Measurements from ENCODE around the gene DNAAF6.
A peak's percentile ranks its signal among the peaks of the same experiment; 100 is the strongest.
"Not testable (repeated sequence)": the region's sequence is repeated elsewhere in the genome, so short reads cannot be mapped to it uniquely, and the experiment has no call there.

DNAAF6 gene

GRCh38 chrX:107205770-107206696 is at the start of gene DNAAF6, which contains the start of gene NUP62CL:
TSS of gene DNAAF6 (plus strand) at chrX:107206611. CDS start at chrX:107212876, 6,265 bp downstream.
TSS of gene NUP62CL (minus strand) at chrX:107206433. CDS start at chrX:107175146, 31,287 bp downstream.
- peak; percentile 90 for DNase-seq (ENCODE audit: low spot score)

GRCh38 chrX:107157618-107158017 is 48.8 kb upstream of the DNAAF6 start:
- DNase-seq (ENCODE audit: low spot score), result not testable (repeated sequence)

GRCh38 chrX:107167163-107167921 is 39.1 kb upstream of the DNAAF6 start:
- DNase-seq (ENCODE audit: low spot score), result no peak

GRCh38 chrX:107168257-107168656 is 38.2 kb upstream of the DNAAF6 start:
- DNase-seq (ENCODE audit: low spot score), result no peak

GRCh38 chrX:107168712-107169111 is 37.7 kb upstream of the DNAAF6 start:
- no peak for DNase-seq (ENCODE audit: low spot score)

DNA sequence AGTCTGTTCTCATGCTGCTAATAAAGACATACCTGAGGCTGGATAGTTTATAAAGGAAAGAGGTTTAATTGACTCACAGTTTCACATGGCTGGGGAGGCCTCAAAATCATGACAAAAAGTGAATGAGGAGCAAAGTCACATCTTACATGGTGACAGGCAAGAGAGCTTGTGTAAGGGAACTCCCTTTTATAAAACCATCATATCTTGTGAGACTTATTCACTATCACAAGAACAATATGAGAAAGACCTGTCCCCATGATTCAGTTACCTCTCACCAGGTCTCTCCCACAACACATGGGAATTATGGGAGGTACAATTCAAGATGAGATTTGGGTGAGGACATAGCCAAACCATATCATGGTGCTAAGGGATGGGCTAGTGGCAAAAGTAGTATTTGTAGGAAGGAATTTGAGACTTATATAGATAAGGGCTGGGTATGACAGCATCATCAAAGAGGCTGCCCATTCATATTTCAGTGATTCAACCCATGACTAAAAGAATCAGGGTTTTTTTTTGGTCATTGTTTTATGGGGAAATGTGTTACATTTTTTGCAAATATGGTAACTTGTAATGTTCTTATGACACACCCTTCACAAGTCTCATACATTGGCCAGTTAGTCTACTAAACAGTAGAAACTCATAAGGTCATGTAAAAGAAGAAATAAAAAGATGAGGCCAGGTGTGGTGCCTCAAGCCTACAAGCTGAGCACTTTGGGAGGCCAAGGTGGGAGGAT is 34.9 kb upstream of the DNAAF6 start:
- DNase-seq (ENCODE audit: low spot score), result no peak

GRCh38 chrX:107197319-107197718 is 9.1 kb upstream of the DNAAF6 start:
- no peak for DNase-seq (ENCODE audit: low spot score)

GRCh38 chrX:107198074-107198473 is 8.3 kb upstream of the DNAAF6 start:
- not testable (repeated sequence) for DNase-seq (ENCODE audit: low spot score)

- no peak for DNase-seq (ENCODE audit: low spot score)
Observed at GRCh38 chrX:107199491-107199890, 6.9 kb upstream of the DNAAF6 start.

- no peak for DNase-seq (ENCODE audit: low spot score)
Observed at GRCh38 chrX:107204068-107204605, 2.3 kb upstream of the DNAAF6 start.

DNA sequence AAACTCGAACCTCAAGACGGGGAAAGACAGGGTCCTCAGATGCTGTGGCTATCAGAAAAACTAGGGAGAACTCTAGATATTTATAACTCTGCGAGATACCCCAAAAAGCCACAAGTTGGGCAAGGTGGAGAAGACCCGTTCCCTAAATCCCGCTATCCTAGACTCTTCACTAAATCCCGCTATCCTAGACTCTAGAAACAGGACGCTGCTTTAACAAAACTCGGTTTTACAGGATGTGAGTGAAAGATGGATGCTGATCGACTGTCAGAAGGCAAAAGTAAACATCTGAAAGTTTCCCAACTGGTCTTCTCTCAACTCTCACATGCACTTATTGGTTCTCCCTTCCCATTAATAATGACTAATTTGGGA is 270 bp downstream of the DNAAF6 start:
- no peak for DNase-seq (ENCODE audit: low spot score)

DNA sequence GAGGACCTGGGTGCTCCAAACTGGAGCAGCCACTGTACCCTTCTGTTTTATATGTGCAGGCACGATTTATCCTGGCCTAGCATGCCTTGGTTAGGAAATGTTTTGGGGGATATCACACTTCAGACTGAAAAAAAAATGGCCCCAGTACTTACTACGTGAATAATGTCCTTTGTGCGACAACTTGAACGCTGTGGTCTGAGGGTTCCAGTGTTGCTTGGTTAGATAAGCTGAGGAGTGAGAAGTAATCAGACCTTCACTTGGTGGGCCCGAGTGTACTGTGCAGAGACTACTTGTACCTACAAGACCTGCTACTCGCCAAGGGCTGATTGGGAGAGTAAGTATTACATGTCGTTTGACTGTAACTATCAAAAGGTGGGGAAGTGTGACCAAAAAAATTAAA is 678 bp downstream of the DNAAF6 start:
- DNase-seq (ENCODE audit: low spot score), result no peak

DNA sequence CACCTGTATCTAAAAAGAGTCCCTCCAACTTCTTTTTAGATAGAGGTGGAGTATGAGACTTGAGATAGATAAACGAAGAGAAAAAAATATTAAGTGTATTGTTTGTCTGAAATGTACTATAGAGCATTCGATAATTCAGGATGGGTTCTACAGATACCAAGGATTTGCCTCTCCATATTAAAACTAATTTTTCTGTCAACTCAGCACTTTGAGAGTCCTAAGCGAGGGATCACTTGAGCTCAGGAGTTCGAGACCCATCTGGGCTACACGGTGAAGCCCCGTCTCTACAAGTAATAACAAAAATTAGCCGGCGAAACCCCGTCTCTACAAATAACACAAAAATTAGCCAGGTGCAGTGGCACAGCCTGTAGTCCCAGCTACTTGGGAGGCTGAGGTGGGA is 1.5 kb downstream of the DNAAF6 start:
- no peak for DNase-seq (ENCODE audit: low spot score)

DNA sequence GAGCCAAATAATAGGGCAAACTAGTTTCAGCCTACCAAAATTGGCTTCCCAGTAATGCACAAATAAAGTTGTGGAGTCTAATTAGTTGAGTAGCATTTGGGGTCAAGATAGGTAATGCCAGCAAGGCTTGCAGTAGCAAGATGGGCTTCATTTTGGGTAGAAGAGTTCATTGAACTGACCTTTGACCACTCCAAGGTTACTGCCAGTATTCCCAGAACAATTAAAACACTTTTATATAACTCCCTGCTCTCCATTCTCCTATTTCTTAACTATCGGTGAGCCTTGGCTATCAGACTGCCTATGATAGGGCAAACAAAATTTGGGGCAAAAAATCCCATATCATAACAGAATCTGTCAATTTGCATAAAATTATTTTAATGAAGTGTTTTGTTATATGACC is 7.1 kb downstream of the DNAAF6 start:
- no peak for DNase-seq (ENCODE audit: low spot score)

DNA sequence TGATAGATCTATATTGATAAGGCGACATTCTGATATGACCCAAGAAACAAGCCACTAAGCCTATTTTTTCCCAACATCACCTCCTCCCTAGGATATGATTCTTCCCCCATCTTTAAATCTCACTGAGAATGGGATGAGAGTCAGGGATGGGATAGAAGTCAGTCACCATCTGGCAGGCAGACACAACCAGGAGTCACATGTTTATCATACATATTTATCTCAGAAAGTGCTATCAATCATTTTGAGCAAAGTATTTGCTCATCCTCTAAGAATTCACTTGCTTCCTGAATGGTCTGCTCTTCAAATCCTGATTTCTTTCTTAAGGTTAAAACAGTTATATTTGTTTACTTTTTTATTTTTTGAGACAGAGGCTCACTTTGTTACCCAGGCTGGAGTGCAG is 20.3 kb downstream of the DNAAF6 start:
- no peak for DNase-seq (ENCODE audit: low spot score)

DNA sequence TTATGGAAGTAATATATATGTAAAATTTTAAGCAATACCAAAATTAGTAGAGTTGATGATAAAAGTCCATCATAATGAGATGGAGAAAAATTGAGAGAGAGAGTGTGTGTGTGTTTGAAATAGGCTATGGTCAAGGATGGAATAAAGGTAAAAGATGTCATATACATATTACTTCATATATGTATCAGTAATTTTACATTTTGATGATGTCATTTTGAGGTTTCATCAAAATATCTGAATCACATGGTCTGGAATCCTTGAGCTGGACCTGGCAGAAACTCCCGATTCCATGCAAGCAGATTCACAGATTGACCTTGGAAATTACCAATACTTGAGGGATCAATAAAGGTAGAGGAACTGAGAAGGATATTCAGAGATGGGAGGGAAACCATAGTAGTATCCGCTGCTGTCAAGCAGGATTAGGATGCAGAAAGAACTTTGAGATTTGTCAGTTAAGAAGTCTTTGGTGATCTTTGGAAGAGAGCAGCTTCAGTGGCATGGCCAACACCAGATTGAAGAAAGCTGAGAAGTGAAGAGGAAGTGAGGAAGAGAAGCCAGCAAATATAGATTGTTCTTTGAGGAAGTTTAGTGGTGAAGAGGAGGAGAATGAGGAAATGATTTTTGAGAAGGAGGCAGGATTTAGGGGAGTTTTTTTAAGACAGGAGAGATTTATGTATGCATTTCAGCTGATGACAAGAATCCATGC is 21.5 kb downstream of the DNAAF6 start:
- no peak for DNase-seq (ENCODE audit: low spot score)

- no peak for DNase-seq (ENCODE audit: low spot score)
Observed at GRCh38 chrX:107228486-107228819, 22.0 kb downstream of the DNAAF6 start.

GRCh38 chrX:107272431-107272921 is 66.1 kb downstream of the DNAAF6 start:
- no peak for DNase-seq (ENCODE audit: low spot score)

GRCh38 chrX:107273795-107274194 is 67.4 kb downstream of the DNAAF6 start:
- DNase-seq (ENCODE audit: low spot score), result no peak

- no peak for DNase-seq (ENCODE audit: low spot score)
Observed at GRCh38 chrX:107288676-107289075, 82.3 kb downstream of the DNAAF6 start.

- DNase-seq (ENCODE audit: low spot score), result no peak
Observed at GRCh38 chrX:107290019-107290418, 83.6 kb downstream of the DNAAF6 start.
